Measurements from ENCODE around the gene TMEM240.

The TMEM240 gene

GRCh38 chr1:1567891-1568291, 27.5 kb upstream of the TMEM240 start:
- no peaks in the 10 kb centered on the region for H3K9me3 ChIP-seq (ENCODE audit: severe bottlenecking)
- H3K4me3 ChIP-seq (ENCODE audit: severe bottlenecking): no peak overlapping the region
- H3K27ac ChIP-seq (ENCODE audit: poor library complexity, severe bottlenecking): no peak overlapping the region

GRCh38 chr1:1567152-1567875, 26.9 kb upstream of the TMEM240 start:
- no peak for TF ChIP-seq CTCF (IDR thresholded peaks at IDR 0.05; ENCODE audit: poor library complexity, severe bottlenecking)
- Histone ChIP-seq H3K4me1 (ENCODE audit: insufficient read depth, poor library complexity, severe bottlenecking) (no peaks in the 10 kb centered on the region), H3K36me3 (ENCODE audit: low read depth) (peaks cover 76% of the 10 kb centered on the region), H3K27me3 (ENCODE audit: insufficient read depth, poor library complexity, severe bottlenecking) (no peaks in the 10 kb centered on the region), H3K4me3 (ENCODE audit: severe bottlenecking) (no peak overlapping the region), H3K27ac (ENCODE audit: poor library complexity, severe bottlenecking) (no peak overlapping the region), H3K9me3 (ENCODE audit: severe bottlenecking) (no peaks in the 10 kb centered on the region)
- ATAC-seq (ENCODE audit: low read depth) (no peak), DNase-seq (ENCODE audit: low spot score) (no peak)

More at GRCh38 chr1:1567891-1568291, 27.5 kb upstream of the TMEM240 start:
- Histone ChIP-seq H3K27me3 (ENCODE audit: insufficient read depth, poor library complexity, severe bottlenecking) (no peaks in the 10 kb centered on the region), H3K36me3 (ENCODE audit: low read depth) (peaks cover 76% of the 10 kb centered on the region), H3K4me1 (ENCODE audit: insufficient read depth, poor library complexity, severe bottlenecking) (no peaks in the 10 kb centered on the region)
- ATAC-seq (ENCODE audit: low read depth) (no peak), DNase-seq (ENCODE audit: low spot score) (no peak)
- no peak for TF ChIP-seq CTCF (IDR thresholded peaks at IDR 0.05; ENCODE audit: poor library complexity, severe bottlenecking)

- ATAC-seq (ENCODE audit: low read depth) (no peak), DNase-seq (ENCODE audit: low spot score) (no peak)
- H3K9me3 ChIP-seq (ENCODE audit: severe bottlenecking): no peaks in the 10 kb centered on the region
- peaks cover 79% of the 10 kb centered on the region for H3K36me3 ChIP-seq (ENCODE audit: low read depth)
- no peaks in the 10 kb centered on the region for H3K4me1 ChIP-seq (ENCODE audit: insufficient read depth, poor library complexity, severe bottlenecking)
- H3K4me3 ChIP-seq (ENCODE audit: severe bottlenecking): no peak overlapping the region
- H3K27me3 ChIP-seq (ENCODE audit: insufficient read depth, poor library complexity, severe bottlenecking): no peaks in the 10 kb centered on the region
- no peak overlapping the region for H3K27ac ChIP-seq (ENCODE audit: poor library complexity, severe bottlenecking)
- TF ChIP-seq CTCF (IDR thresholded peaks at IDR 0.05; ENCODE audit: poor library complexity, severe bottlenecking): no peak
Observed at GRCh38 chr1:1565340-1565739, 24.9 kb upstream of the TMEM240 start.

GRCh38 chr1:1564268-1564667, 23.8 kb upstream of the TMEM240 start:
- H3K27ac ChIP-seq (ENCODE audit: poor library complexity, severe bottlenecking): no peak overlapping the region
- H3K27me3 ChIP-seq (ENCODE audit: insufficient read depth, poor library complexity, severe bottlenecking): no peaks in the 10 kb centered on the region
- no peaks in the 10 kb centered on the region for H3K9me3 ChIP-seq (ENCODE audit: severe bottlenecking)
- no peaks in the 10 kb centered on the region for H3K4me1 ChIP-seq (ENCODE audit: insufficient read depth, poor library complexity, severe bottlenecking)
- H3K4me3 ChIP-seq (ENCODE audit: severe bottlenecking): no peak overlapping the region
- DNase-seq (ENCODE audit: low spot score) (no peak), ATAC-seq (ENCODE audit: low read depth) (no peak)
- H3K36me3 ChIP-seq (ENCODE audit: low read depth): peaks cover 75% of the 10 kb centered on the region
- TF ChIP-seq CTCF (IDR thresholded peaks at IDR 0.05; ENCODE audit: poor library complexity, severe bottlenecking): no peak

GRCh38 chr1:1563688-1564087, 23.3 kb upstream of the TMEM240 start:
- Histone ChIP-seq H3K4me1 (ENCODE audit: insufficient read depth, poor library complexity, severe bottlenecking) (no peaks in the 10 kb centered on the region), H3K27ac (ENCODE audit: poor library complexity, severe bottlenecking) (no peak overlapping the region), H3K9me3 (ENCODE audit: severe bottlenecking) (no peaks in the 10 kb centered on the region), H3K4me3 (ENCODE audit: severe bottlenecking) (no peak overlapping the region), H3K27me3 (ENCODE audit: insufficient read depth, poor library complexity, severe bottlenecking) (no peaks in the 10 kb centered on the region), H3K36me3 (ENCODE audit: low read depth) (peaks cover 74% of the 10 kb centered on the region)
- no peak for TF ChIP-seq CTCF (IDR thresholded peaks at IDR 0.05; ENCODE audit: poor library complexity, severe bottlenecking)
- no peak for ATAC-seq (ENCODE audit: low read depth)
- DNase-seq (ENCODE audit: low spot score): no peak
